Stomach (tissue), 4 donors: ENCODE data around the gene BRI3.

Experiments used
- CTCF ChIP-seq, 7 experiments: fragments of 450-650 bp in 4 of 7; fragments of 200-600 bp in 3 of 7; sonication (generic) in 3 of 7; IDR thresholded peaks; one replicate each; pipeline ENCODE4 v1.5.1; 2016 to 2019; ENCODE audit warnings: antibody characterized with exemption in 7 of 7, control low read depth in 2 of 7, mild to moderate bottlenecking in 1 of 7
- EP300 ChIP-seq: sonication (generic); formaldehyde crosslinking; IDR thresholded peaks from one replicate; pipeline ENCODE4 v1.6.1; 2017; ENCODE audit warnings: antibody characterized with exemption
- POLR2A ChIP-seq, 4 donors: fragments of 450-650 bp; IDR thresholded peaks; one replicate each; pipeline ENCODE4 v1.6.1; 2016; ENCODE audit warnings: antibody characterized with exemption in 4 of 4, control low read depth in 2 of 4, mild to moderate bottlenecking in 1 of 4, moderate library complexity in 1 of 4
- POLR2AphosphoS5 ChIP-seq, 3 donors: sonication (generic); formaldehyde crosslinking; IDR thresholded peaks; one replicate each; pipeline ENCODE4 v1.6.1; 2016; ENCODE audit warnings: antibody characterized with exemption in 3 of 3

- TF ChIP-seq POLR2AphosphoS5 (IDR thresholded peaks at IDR 0.05) = no peak
- no peak for TF ChIP-seq EP300
- no peak for TF ChIP-seq CTCF (IDR thresholded peaks at IDR 0.05)
- TF ChIP-seq POLR2A (IDR thresholded peaks at IDR 0.05) = no peak
Measured at GRCh38 chr7:98254951-98255610, 26.4 kb upstream of the BRI3 start.
